HG02884 (cell line): ENCODE results near the gene GEMIN4.
"Not testable (repeated sequence)": the region's sequence is repeated elsewhere in the genome, so short reads cannot be mapped to it uniquely, and the experiment has no call there.

Experiments
- ATAC-seq: cut with Tn5 transposase; IDR thresholded peaks from one replicate; pipeline ENCODE4 v1.9.1; 2021; ENCODE audit warnings: mild to moderate bottlenecking, moderate library complexity; ENCODE audit not compliant: unreplicated experiment

Gene GEMIN4

GRCh38 chr17:781805-782731 is 30.0 kb upstream of the GEMIN4 start, which contains the start of the genes GLOD4 and MRM3:
Gene GLOD4, minus strand, starts transcription at chr17:782280. Its CDS starts 25 bp downstream, at chr17:782255.
Gene MRM3, plus strand, starts transcription at chr17:782353. Its CDS starts 26 bp downstream, at chr17:782379.
- ATAC-seq, result peak; percentile 58

- ATAC-seq, result no peak
Measured at GRCh38 chr17:778096-778495, 26.0 kb upstream of the GEMIN4 start.

GRCh38 chr17:774313-774584 is 22.2 kb upstream of the GEMIN4 start:
- no peak for ATAC-seq

- no peak for ATAC-seq
Measured at GRCh38 chr17:773467-774312, 21.6 kb upstream of the GEMIN4 start.

DNA sequence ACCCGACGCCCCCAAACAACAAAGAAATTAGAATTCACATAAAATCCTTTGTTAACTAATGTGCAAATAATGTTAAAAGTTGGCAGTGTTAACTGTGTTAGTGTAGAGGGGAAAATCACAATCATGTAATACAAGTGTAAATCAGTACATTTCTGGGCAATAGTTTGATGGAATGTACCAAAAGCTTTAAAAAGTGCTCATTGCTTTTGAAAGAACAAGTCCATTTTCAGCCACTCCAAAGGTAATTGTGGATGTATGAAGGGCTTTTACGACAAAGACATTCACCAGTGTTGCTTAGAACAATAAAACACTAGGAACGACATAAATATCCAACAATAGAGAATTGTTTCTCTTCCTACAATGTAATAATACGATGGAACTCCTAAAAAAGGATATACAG is 21.0 kb upstream of the GEMIN4 start:
- no peak for ATAC-seq

GRCh38 chr17:767076-767475 is 15.0 kb upstream of the GEMIN4 start:
- no peak for ATAC-seq

- ATAC-seq, result no peak
Measured at GRCh38 chr17:760371-760770, 8.3 kb upstream of the GEMIN4 start.

DNA sequence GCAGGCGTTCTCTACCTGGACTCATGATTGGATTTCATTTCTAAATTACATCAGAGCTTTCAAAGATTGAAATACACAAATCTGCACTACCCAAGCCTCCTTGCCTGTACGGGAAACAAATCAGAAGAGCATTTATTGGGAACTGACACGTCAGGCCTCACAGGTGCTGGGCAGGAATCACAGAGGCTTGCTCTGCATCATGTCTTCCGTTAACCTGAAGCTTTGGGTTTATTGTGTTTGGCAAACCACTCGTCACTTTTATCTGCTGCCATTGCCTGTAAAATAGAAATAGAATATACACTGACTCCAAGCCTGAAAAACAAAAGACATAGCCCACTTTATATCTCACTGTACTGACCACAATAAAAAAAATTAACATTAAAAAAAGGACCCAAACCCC is 7.9 kb upstream of the GEMIN4 start:
- no peak for ATAC-seq

- not testable (repeated sequence) for ATAC-seq
Measured at GRCh38 chr17:756010-756567, 4.0 kb upstream of the GEMIN4 start.

DNA sequence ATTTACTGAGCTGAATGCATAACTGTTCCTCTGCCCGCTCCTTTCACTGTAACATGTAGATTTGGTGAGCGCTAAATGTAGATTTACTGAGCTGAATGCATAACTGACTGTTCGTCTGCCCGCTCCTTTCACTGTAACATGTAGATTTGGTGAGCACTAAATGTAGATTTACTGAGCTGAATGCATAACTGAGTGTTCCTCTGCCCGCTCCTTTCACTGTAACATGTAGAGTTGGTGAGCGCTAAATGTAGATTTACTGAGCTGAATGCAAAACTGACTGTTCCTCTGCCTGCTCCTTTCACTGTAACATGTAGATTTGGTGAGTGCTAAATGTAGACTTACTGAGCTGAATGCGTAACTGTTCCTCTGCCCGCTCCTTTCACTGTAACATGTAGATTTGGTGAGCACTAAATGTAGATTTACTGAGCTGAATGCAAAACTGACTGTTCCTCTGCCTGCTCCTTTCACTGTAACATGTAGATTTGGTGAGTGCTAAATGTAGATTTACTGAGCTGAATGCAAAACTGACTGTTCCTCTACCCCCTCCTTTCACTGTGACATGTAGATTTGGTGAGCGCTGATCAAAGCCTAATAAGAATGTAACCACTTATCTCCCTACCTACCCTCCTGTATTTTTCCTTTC is 3.4 kb upstream of the GEMIN4 start:
- ATAC-seq, result not testable (repeated sequence)

- ATAC-seq, result no peak
Measured at GRCh38 chr17:753418-753817, 1.4 kb upstream of the GEMIN4 start.

GRCh38 chr17:752620-753219 is 656 bp upstream of the GEMIN4 start:
- no peak for ATAC-seq

DNA sequence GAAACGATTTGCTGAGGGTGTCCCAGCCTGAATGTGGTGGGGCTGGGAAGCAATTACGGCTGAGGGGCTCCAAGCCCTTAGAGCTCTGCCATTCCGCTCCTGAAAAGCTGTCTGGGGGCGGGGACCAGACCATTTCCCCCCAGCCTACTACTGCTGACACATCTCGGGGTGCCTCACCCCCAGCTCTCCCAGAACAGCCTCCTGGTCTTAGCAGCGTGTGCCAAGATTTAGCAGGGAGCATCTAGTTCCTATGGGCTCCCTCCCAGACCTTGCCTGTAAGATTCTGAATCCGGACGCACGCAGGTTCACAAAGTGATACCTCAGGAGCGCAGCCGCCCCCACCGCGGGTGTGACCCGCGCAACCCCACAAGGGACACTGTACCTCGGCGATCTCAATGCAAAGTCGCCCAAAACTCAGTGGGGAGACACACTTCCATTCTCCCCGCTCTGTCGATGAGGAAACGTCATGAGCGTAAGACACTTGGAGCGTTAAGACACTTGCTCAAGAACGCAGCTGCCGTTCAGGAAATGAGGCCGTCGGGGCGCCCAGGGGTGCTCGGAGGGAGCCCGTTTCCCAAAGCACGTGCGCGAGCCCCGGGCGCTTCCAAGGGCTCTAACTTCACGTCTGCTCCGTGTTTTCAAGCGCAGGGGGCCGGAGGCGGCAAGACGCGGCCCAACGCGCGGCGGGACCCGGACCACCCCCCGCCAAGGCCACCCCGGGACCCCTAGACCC is 629 bp downstream of the GEMIN4 start:
- ATAC-seq, result peak; percentile 26

DNA sequence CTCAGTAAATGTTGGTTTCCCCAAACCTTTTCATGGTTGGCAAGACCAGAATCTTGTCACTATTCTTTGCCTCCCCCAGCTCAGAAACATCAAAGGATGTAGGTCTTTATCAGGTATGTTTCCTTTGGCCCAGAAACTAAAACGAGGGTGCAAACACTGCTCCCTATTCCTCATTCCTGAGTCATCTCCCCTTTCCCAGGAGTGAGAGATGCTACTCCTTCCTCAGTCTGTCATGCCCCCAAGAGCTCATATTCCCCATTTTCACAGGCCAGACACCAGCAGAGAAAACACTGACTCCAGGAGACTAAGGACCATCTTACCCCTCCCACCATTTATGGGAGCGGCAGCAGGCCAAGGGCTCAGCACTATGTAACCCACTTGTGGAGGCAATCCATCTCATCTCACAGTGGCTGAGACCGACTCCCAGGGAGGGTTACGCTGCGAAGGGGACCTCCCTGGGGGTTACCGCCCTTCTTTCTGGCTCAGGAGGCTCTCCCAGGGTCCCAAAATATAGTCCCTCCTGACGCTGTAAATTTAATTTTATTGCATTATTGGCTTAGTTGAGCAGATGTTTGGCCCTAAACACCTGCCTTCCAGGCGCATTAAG is 1.5 kb downstream of the GEMIN4 start:
- no peak for ATAC-seq

DNA sequence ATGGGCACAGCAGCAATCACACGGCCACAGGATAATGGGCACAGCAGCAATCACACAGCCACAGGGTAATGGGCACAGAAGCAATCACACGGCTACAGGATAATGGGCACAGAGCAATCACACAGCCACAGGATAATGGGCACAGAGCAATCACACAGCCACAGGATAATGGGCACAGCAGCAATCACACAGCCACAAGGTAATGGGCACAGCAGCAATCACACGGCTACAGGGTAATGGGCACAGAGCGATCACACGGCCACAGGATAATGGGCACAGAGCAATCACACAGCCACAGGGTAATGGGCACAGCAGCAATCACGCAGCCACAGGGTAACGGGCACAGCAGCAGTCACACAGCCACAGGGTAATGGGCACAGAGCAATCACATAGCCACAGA is 2.7 kb downstream of the GEMIN4 start:
- not testable (repeated sequence) for ATAC-seq

DNA sequence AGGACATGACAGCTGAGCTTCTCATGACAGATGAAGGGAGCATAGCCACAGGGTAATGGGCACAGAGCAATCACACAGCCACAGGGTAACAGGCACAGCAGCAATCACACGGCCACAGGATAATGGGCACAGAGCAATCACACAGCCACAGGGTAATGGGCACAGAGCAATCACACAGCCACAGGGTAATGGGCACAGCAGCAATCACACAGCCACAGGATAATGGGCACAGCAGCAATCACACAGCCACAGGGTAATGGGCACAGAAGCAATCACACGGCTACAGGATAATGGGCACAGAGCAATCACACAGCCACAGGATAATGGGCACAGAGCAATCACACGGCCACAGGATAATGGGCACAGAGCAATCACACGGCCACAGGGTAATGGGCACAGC is 3.5 kb downstream of the GEMIN4 start:
- ATAC-seq, result not testable (repeated sequence)

- ATAC-seq, result no peak
Measured at GRCh38 chr17:746783-747629, 5.1 kb downstream of the GEMIN4 start.

DNA sequence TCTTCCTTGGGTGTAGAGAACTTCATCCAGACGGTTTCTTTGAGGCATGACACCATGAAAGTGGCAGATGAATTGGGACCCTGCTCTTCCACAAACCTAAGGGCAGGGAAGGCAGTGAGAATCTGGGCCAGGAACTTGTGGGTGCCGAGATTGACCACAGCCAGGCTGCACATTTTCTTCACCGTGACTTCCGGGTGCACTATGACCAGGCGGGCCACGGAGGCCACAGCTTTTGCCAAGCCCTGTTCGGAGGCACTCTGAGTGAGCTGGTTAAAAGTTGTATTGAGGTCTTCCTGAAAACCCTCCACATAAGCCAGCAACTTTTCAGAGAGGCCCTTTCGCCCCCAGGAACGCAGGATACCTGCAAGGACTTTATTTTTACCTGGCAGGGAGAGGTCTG is 5.9 kb downstream of the GEMIN4 start:
- ATAC-seq, result no peak

DNA sequence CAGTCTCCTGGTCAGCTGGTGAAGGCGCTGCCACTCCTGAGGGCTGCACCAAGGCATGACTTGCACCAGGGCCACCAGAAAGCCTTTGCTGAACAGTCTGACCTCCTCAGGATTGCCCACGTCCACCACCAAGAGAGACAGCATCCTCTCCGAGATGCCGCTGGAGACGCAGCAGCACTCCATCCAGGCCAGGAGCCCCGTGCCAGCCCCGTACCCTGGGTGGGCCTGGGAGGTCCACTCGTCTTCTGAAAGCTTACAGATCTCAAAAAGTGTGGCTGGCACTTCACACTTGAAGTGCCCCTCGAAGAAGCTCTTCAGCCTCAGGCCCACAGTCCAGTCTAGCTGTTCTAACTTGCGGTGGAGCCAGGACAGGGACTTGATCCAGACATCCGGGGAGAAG is 6.7 kb downstream of the GEMIN4 start:
- ATAC-seq, result no peak
